ENCODE measurements around the gene LRP4.
A peak's percentile ranks its signal among the peaks of the same experiment; 100 is the strongest.
"Not testable (repeated sequence)": the region's sequence is repeated elsewhere in the genome, so short reads cannot be mapped to it uniquely, and the experiment has no call there.

Gene LRP4

GRCh38 chr11:46951864-46952263 is 33.5 kb upstream of the LRP4 start:
- Histone ChIP-seq H3K4me1 (ENCODE audit: control insufficient read depth in 2 of 2, insufficient read depth in 2 of 2, low read length in 2 of 2) (peaks cover 10 to 13% of the 10 kb centered on the region in 2 donors), H3K9me3 (ENCODE audit: control insufficient read depth in 2 of 2, low read length in 2 of 2) (no peaks in the 10 kb centered on the region), H3K27me3 (ENCODE audit: control insufficient read depth in 2 of 2, insufficient read depth in 2 of 2, low read length in 2 of 2) (no peaks in the 10 kb centered on the region), H3K9ac (ENCODE audit: low read depth in 1 of 2, low read length in 2 of 2) (no peak overlapping the region), H3K36me3 (ENCODE audit: control insufficient read depth in 2 of 2, insufficient read depth in 2 of 2, low read length in 2 of 2) (peaks cover 0 to 4% of the 10 kb centered on the region in 2 donors), H3K4me3 (ENCODE audit: low read length in 2 of 2) (no peak overlapping the region), H3K27ac (ENCODE audit: low read depth in 2 of 2, low read length in 2 of 2) (no peak overlapping the region)

- H3K36me3 ChIP-seq (ENCODE audit: control insufficient read depth in 2 of 2, insufficient read depth in 2 of 2, low read length in 2 of 2) = peaks cover 0 to 4% of the 10 kb centered on the region in 2 donors
- no peaks in the 10 kb centered on the region for H3K27me3 ChIP-seq (ENCODE audit: control insufficient read depth in 2 of 2, insufficient read depth in 2 of 2, low read length in 2 of 2)
- no peaks in the 10 kb centered on the region for H3K9me3 ChIP-seq (ENCODE audit: control insufficient read depth in 2 of 2, low read length in 2 of 2)
- peak overlapping the region; percentile 39 to 52 for H3K27ac ChIP-seq (ENCODE audit: low read depth in 2 of 2, low read length in 2 of 2)
- H3K9ac ChIP-seq (ENCODE audit: low read depth in 1 of 2, low read length in 2 of 2) = no peak overlapping the region
- no peak overlapping the region for H3K4me3 ChIP-seq (ENCODE audit: low read length in 2 of 2)
- H3K4me1 ChIP-seq (ENCODE audit: control insufficient read depth in 2 of 2, insufficient read depth in 2 of 2, low read length in 2 of 2) = peaks cover 10 to 13% of the 10 kb centered on the region in 2 donors
These were observed 30.9 kb upstream of the LRP4 start for GRCh38 chr11:46949297-46949696.

GRCh38 chr11:46948378-46949131 is 30.2 kb upstream of the LRP4 start:
- H3K9ac ChIP-seq (ENCODE audit: low read depth in 1 of 2, low read length in 2 of 2) = no peak overlapping the region
- peaks cover 0 to 4% of the 10 kb centered on the region in 2 donors for H3K36me3 ChIP-seq (ENCODE audit: control insufficient read depth in 2 of 2, insufficient read depth in 2 of 2, low read length in 2 of 2)
- peaks cover 10 to 13% of the 10 kb centered on the region in 2 donors for H3K4me1 ChIP-seq (ENCODE audit: control insufficient read depth in 2 of 2, insufficient read depth in 2 of 2, low read length in 2 of 2)
- no peaks in the 10 kb centered on the region for H3K27me3 ChIP-seq (ENCODE audit: control insufficient read depth in 2 of 2, insufficient read depth in 2 of 2, low read length in 2 of 2)
- H3K27ac ChIP-seq (ENCODE audit: low read depth in 2 of 2, low read length in 2 of 2) = peak overlapping the region; percentile 68 to 77
- no peaks in the 10 kb centered on the region for H3K9me3 ChIP-seq (ENCODE audit: control insufficient read depth in 2 of 2, low read length in 2 of 2)
- no peak overlapping the region for H3K4me3 ChIP-seq (ENCODE audit: low read length in 2 of 2)

GRCh38 chr11:46947399-46948077 is 29.2 kb upstream of the LRP4 start:
- H3K9me3 ChIP-seq (ENCODE audit: control insufficient read depth in 2 of 2, low read length in 2 of 2) = no peaks in the 10 kb centered on the region
- H3K9ac ChIP-seq (ENCODE audit: low read depth in 1 of 2, low read length in 2 of 2) = no peak overlapping the region
- H3K4me1 ChIP-seq (ENCODE audit: control insufficient read depth in 2 of 2, insufficient read depth in 2 of 2, low read length in 2 of 2) = peaks cover 10 to 16% of the 10 kb centered on the region in 2 donors
- H3K4me3 ChIP-seq (ENCODE audit: low read length in 2 of 2) = no peak overlapping the region
- peak overlapping the region; percentile 65 to 77 for H3K27ac ChIP-seq (ENCODE audit: low read depth in 2 of 2, low read length in 2 of 2)
- peaks cover 0 to 4% of the 10 kb centered on the region in 2 donors for H3K36me3 ChIP-seq (ENCODE audit: control insufficient read depth in 2 of 2, insufficient read depth in 2 of 2, low read length in 2 of 2)
- no peaks in the 10 kb centered on the region for H3K27me3 ChIP-seq (ENCODE audit: control insufficient read depth in 2 of 2, insufficient read depth in 2 of 2, low read length in 2 of 2)

- Histone ChIP-seq H3K9me3 (ENCODE audit: control insufficient read depth in 2 of 2, low read length in 2 of 2) (no peaks in the 10 kb centered on the region), H3K9ac (ENCODE audit: low read depth in 1 of 2, low read length in 2 of 2) (no peak overlapping the region), H3K4me3 (ENCODE audit: low read length in 2 of 2) (no peak overlapping the region), H3K36me3 (ENCODE audit: control insufficient read depth in 2 of 2, insufficient read depth in 2 of 2, low read length in 2 of 2) (no peaks in the 10 kb centered on the region), H3K27ac (ENCODE audit: low read depth in 2 of 2, low read length in 2 of 2) (no peak overlapping the region), H3K4me1 (ENCODE audit: control insufficient read depth in 2 of 2, insufficient read depth in 2 of 2, low read length in 2 of 2) (peaks cover 7 to 28% of the 10 kb centered on the region in 2 donors), H3K27me3 (ENCODE audit: control insufficient read depth in 2 of 2, insufficient read depth in 2 of 2, low read length in 2 of 2) (no peaks in the 10 kb centered on the region)
These were observed 26.2 kb upstream of the LRP4 start for GRCh38 chr11:46944356-46945075.

- Histone ChIP-seq H3K27ac (ENCODE audit: low read depth in 2 of 2, low read length in 2 of 2) (peak overlapping the region; percentile 64 to 81), H3K9ac (ENCODE audit: low read depth in 1 of 2, low read length in 2 of 2) (peak overlapping the region in 1 of 2 donors; percentile 5), H3K9me3 (ENCODE audit: control insufficient read depth in 2 of 2, low read length in 2 of 2) (no peaks in the 10 kb centered on the region), H3K4me3 (ENCODE audit: low read length in 2 of 2) (peak overlapping the region in 1 of 2 donors; percentile 23), H3K27me3 (ENCODE audit: control insufficient read depth in 2 of 2, insufficient read depth in 2 of 2, low read length in 2 of 2) (no peaks in the 10 kb centered on the region), H3K4me1 (ENCODE audit: control insufficient read depth in 2 of 2, insufficient read depth in 2 of 2, low read length in 2 of 2) (peaks cover 0 to 16% of the 10 kb centered on the region in 2 donors), H3K36me3 (ENCODE audit: control insufficient read depth in 2 of 2, insufficient read depth in 2 of 2, low read length in 2 of 2) (no peaks in the 10 kb centered on the region)
These were observed 23.8 kb upstream of the LRP4 start for GRCh38 chr11:46942172-46942571.

- Histone ChIP-seq H3K27ac (ENCODE audit: low read depth in 2 of 2, low read length in 2 of 2) (peak within 1 kb of the TSS in 1 of 2 donors; percentile 11), H3K4me3 (ENCODE audit: low read length in 2 of 2) (peak within 1 kb of the TSS; percentile 73 to 85), H3K36me3 (ENCODE audit: control insufficient read depth in 2 of 2, insufficient read depth in 2 of 2, low read length in 2 of 2) (no peaks in the 10 kb centered on the region), H3K4me1 (ENCODE audit: control insufficient read depth in 2 of 2, insufficient read depth in 2 of 2, low read length in 2 of 2) (peaks cover 10 to 12% of the 10 kb centered on the region in 2 donors), H3K9me3 (ENCODE audit: control insufficient read depth in 2 of 2, low read length in 2 of 2) (no peaks in the 10 kb centered on the region), H3K9ac (ENCODE audit: low read depth in 1 of 2, low read length in 2 of 2) (peak within 1 kb of the TSS; percentile 17 to 42), H3K27me3 (ENCODE audit: control insufficient read depth in 2 of 2, insufficient read depth in 2 of 2, low read length in 2 of 2) (no peaks in the 10 kb centered on the region)
These were observed 18.1 kb upstream of the LRP4 start, which contains the start of gene CSTPP1 for GRCh38 chr11:46936138-46937110. Gene CSTPP1 (plus strand): TSS chr11:46936761. CDS start chr11:46936806, 45 bp downstream.

- no peaks in the 10 kb centered on the region for H3K9me3 ChIP-seq (ENCODE audit: control insufficient read depth in 2 of 2, low read length in 2 of 2)
- H3K4me1 ChIP-seq (ENCODE audit: control insufficient read depth in 2 of 2, insufficient read depth in 2 of 2, low read length in 2 of 2) = peaks cover 7 to 16% of the 10 kb centered on the region in 2 donors
- no peaks in the 10 kb centered on the region for H3K36me3 ChIP-seq (ENCODE audit: control insufficient read depth in 2 of 2, insufficient read depth in 2 of 2, low read length in 2 of 2)
- H3K27me3 ChIP-seq (ENCODE audit: control insufficient read depth in 2 of 2, insufficient read depth in 2 of 2, low read length in 2 of 2) = no peaks in the 10 kb centered on the region
- peak overlapping the region; percentile 27 to 39 for H3K27ac ChIP-seq (ENCODE audit: low read depth in 2 of 2, low read length in 2 of 2)
- no peak overlapping the region for H3K4me3 ChIP-seq (ENCODE audit: low read length in 2 of 2)
- no peak overlapping the region for H3K9ac ChIP-seq (ENCODE audit: low read depth in 1 of 2, low read length in 2 of 2)
These were observed 11.7 kb upstream of the LRP4 start for GRCh38 chr11:46930089-46930488.

GRCh38 chr11:46928701-46929100 is 10.4 kb upstream of the LRP4 start:
- H3K27me3 ChIP-seq (ENCODE audit: control insufficient read depth in 2 of 2, insufficient read depth in 2 of 2, low read length in 2 of 2); H3K9ac ChIP-seq (ENCODE audit: low read depth in 1 of 2, low read length in 2 of 2); H3K4me3 ChIP-seq (ENCODE audit: low read length in 2 of 2); H3K36me3 ChIP-seq (ENCODE audit: control insufficient read depth in 2 of 2, insufficient read depth in 2 of 2, low read length in 2 of 2); H3K9me3 ChIP-seq (ENCODE audit: control insufficient read depth in 2 of 2, low read length in 2 of 2); H3K27ac ChIP-seq (ENCODE audit: low read depth in 2 of 2, low read length in 2 of 2): not testable (repeated sequence)
- peaks cover 7 to 16% of the 10 kb centered on the region in 2 donors for H3K4me1 ChIP-seq (ENCODE audit: control insufficient read depth in 2 of 2, insufficient read depth in 2 of 2, low read length in 2 of 2)
